IMR-90 (cell line): ENCODE data around the gene GRM8. TPM values are rescaled to one million over a fixed set of nuclear protein-coding genes. Genes with fewer than 3 reads are reported as not detected.

ENCODE experiments used
- ATAC-seq: fragments of 200-7000 bp; cut with Tn5 transposase; 2 replicates; pipeline ENCODE4 v1.9.1; 2020; ENCODE audit warnings: low read depth, mild to moderate bottlenecking, moderate library complexity
- BruUV-seq: library from RNA; stranded (reverse); fragments of 400-500 nt; replicated peaks from 2 replicates; lab custom pipeline; 2021; lab: Mats Ljungman, UMichigan
- CTCF ChIA-PET: fragments of 300-600 bp; formaldehyde crosslinking; extraction: SDS; loops from one replicate; lab custom pipeline; 2021; ENCODE audit warnings: antibody characterized with exemption; lab: Yijun Ruan, JAX
- POLR2A ChIA-PET: fragments of 300-600 bp; sonication (Branson Sonifier 250); formaldehyde crosslinking; loops from one replicate; lab custom pipeline; 2022; ENCODE audit warnings: antibody characterized with exemption; ENCODE audit not compliant: unreplicated experiment; lab: Charles Lee
- DNase-seq: peaks from one replicate; pipeline ENCODE4 v3.0.0; 2013
- H2AFZ ChIP-seq: replicated peaks from 2 replicates; pipeline ENCODE3; 2013; ENCODE audit warnings: low read length, mild to moderate bottlenecking; ENCODE audit not compliant: poor library complexity
- H2AK5ac ChIP-seq: 2 replicates; pipeline ENCODE4 v1.6.1; 2013; ENCODE audit warnings: low read depth, low read length, inconsistent platforms
- H2AK9ac ChIP-seq: replicated peaks from 2 replicates; pipeline ENCODE3; 2013; ENCODE audit warnings: mild to moderate bottlenecking, low read depth, low read length, moderate library complexity; ENCODE audit not compliant: poor library complexity
- H2BK120ac ChIP-seq: 2 replicates; pipeline ENCODE4 v1.6.1; 2013; ENCODE audit warnings: low read depth, low read length, inconsistent platforms
- H2BK15ac ChIP-seq: 3 replicates; pipeline ENCODE4 v1.6.1; 2013; ENCODE audit warnings: low read depth, low read length, inconsistent platforms
- H2BK20ac ChIP-seq: 2 replicates; pipeline ENCODE4 v1.6.1; 2013; ENCODE audit warnings: low read depth, mild to moderate bottlenecking, inconsistent platforms, low read length, moderate library complexity
- H2BK5ac ChIP-seq: 2 replicates; pipeline ENCODE4 v1.6.1; 2013; ENCODE audit warnings: mild to moderate bottlenecking, low read depth, low read length, inconsistent platforms; ENCODE audit not compliant: poor library complexity, severe bottlenecking
- H3K14ac ChIP-seq: replicated peaks from 2 replicates; pipeline ENCODE4 v1.6.1; 2013; ENCODE audit warnings: low read depth, low read length, inconsistent platforms
- H3K18ac ChIP-seq: 2 replicates; pipeline ENCODE4 v1.6.1; 2013; ENCODE audit warnings: low read depth, low read length, control low read depth
- H3K23ac ChIP-seq: 2 replicates; pipeline ENCODE4 v1.6.1; 2013; ENCODE audit warnings: low read depth, low read length, inconsistent platforms
- H3K27ac ChIP-seq: 2 replicates; pipeline ENCODE4 v1.5.1; 2013; ENCODE audit warnings: mild to moderate bottlenecking, control low read depth, low read length; ENCODE audit not compliant: insufficient read depth
- H3K27me3 ChIP-seq: 2 replicates; pipeline ENCODE4 v1.6.1; 2013; ENCODE audit warnings: low read length; ENCODE audit not compliant: control insufficient read depth, insufficient read depth
- H3K36me3 ChIP-seq: 2 replicates; pipeline ENCODE4 v1.6.1; 2013; ENCODE audit warnings: low read length, mixed read lengths; ENCODE audit not compliant: control insufficient read depth, insufficient read depth
- H3K4ac ChIP-seq: 2 replicates; pipeline ENCODE4 v1.6.1; 2013; ENCODE audit warnings: low read depth, low read length, inconsistent platforms
- H3K4me1 ChIP-seq: 2 replicates; pipeline ENCODE4 v1.6.1; 2013; ENCODE audit warnings: low read length, mixed read lengths; ENCODE audit not compliant: control insufficient read depth, insufficient read depth
- H3K4me2 ChIP-seq: 2 replicates; pipeline ENCODE4 v1.6.1; 2013; ENCODE audit warnings: low read depth, mild to moderate bottlenecking, control low read depth, low read length, moderate library complexity
- H3K4me3 ChIP-seq: 2 replicates; pipeline ENCODE4 v1.5.1; 2013; ENCODE audit warnings: low read depth, mild to moderate bottlenecking, control low read depth, low read length, moderate library complexity; ENCODE audit not compliant: insufficient read depth
- H3K56ac ChIP-seq: 2 replicates; pipeline ENCODE4 v1.6.1; 2013; ENCODE audit warnings: low read length, inconsistent platforms; ENCODE audit not compliant: insufficient read depth; ENCODE audit errors: extremely low read depth
- H3K79me1 ChIP-seq, 2 experiments: 2 replicates each; pipeline ENCODE4 v1.6.1; 2013; ENCODE audit warnings: low read length in 2 of 2, inconsistent platforms in 1 of 2, low read depth in 1 of 2
- H3K9ac ChIP-seq: 2 replicates; pipeline ENCODE4 v1.6.1; 2013; ENCODE audit warnings: low read depth, low read length, control low read depth
- H3K9me1 ChIP-seq: 2 replicates; pipeline ENCODE4 v1.6.1; 2013; ENCODE audit warnings: low read length, inconsistent platforms; ENCODE audit not compliant: insufficient read depth
- H3K9me3 ChIP-seq: 2 replicates; pipeline ENCODE4 v1.6.1; 2013; ENCODE audit warnings: low read length; ENCODE audit not compliant: control insufficient read depth, insufficient read depth
- H4K20me1 ChIP-seq: 2 replicates; pipeline ENCODE4 v1.6.1; 2013; ENCODE audit warnings: low read length, inconsistent platforms; ENCODE audit not compliant: insufficient read depth
- H4K5ac ChIP-seq: 2 replicates; pipeline ENCODE4 v1.6.1; 2013; ENCODE audit warnings: mild to moderate bottlenecking, low read depth, low read length, control low read depth
- H4K8ac ChIP-seq, 2 experiments: 2 replicates each; pipeline ENCODE4 v1.6.1; 2013; ENCODE audit warnings: low read depth in 2 of 2, low read length in 2 of 2, control low read depth in 1 of 2, inconsistent platforms in 1 of 2
- H4K91ac ChIP-seq: 2 replicates; pipeline ENCODE4 v1.6.1; 2013; ENCODE audit warnings: low read depth, low read length, inconsistent platforms; ENCODE audit not compliant: insufficient read depth
- FOS ChIP-seq: fragments of 150-350 bp; IDR thresholded peaks from 2 replicates; pipeline ENCODE4 v1.6.1; 2016; ENCODE audit warnings: low read depth, low read length
- MAFK ChIP-seq: IDR thresholded peaks from 2 replicates; pipeline ENCODE4 v1.6.1; 2012; ENCODE audit warnings: low read depth, low read length, improper control_type of control experiment
- RFX5 ChIP-seq: IDR thresholded peaks from 2 replicates; pipeline ENCODE4 v1.8.0; 2012; ENCODE audit warnings: low read depth, mild to moderate bottlenecking, low read length, moderate library complexity
- WGBS, 2 experiments: methylation state at CpG; one replicate each; pipeline versions ENCODE4 v1.1.5 to v1.1.7; 2013; ENCODE audit warnings: missing lambda C conversion rate in 2 of 2; ENCODE audit not compliant: insufficient read length in 1 of 2; ENCODE audit errors: extremely low coverage in 2 of 2; 5-methylcytosine and 5-hydroxymethylcytosine counted together
- dilution Hi-C: fragments of 300-500 bp; cut with HindIII; formaldehyde crosslinking; loops from one replicate; pipeline ENCODE4 v1.14.3; 2018; ENCODE audit warnings: low sequenced_read_pairs; ENCODE audit not compliant: unreplicated experiment
- in situ Hi-C: fragments of 300-500 bp; cut with MboI; formaldehyde crosslinking; loops from 3 replicates; pipeline ENCODE4 v1.14.3; 2019; ENCODE audit warnings: low sequenced_read_pairs, inconsistent platforms, mixed read lengths
- intact Hi-C: fragments of 100-400 bp; cut with micrococcal nuclease; formaldehyde crosslinking; loops from 2 replicates; pipeline ENCODE4 v1.10.0; 2022
- polyA plus RNA-seq, 3 experiments: library from polyadenylated mRNA; depleted of rRNA; stranded (reverse); fragments of >200 nt; gene quantifications; 2 replicates each; pipeline ENCODE4 v1.2.3, GENCODE V29; 2012; ENCODE audit warnings: low replicate concordance in 1 of 3
- total RNA-seq: library from RNA; depleted of rRNA; stranded (reverse); fragments of >200 nt; gene quantifications from 2 replicates; pipeline ENCODE4 v1.2.3, GENCODE V29; 2012
- TF ChIP-seq, protein P1 (sequence below): fragments of 150-350 bp; IDR thresholded peaks from 2 replicates; pipeline ENCODE4 v1.6.1; 2017; ENCODE audit warnings: mild to moderate bottlenecking, antibody characterized with exemption, low read length, low read depth
- TF ChIP-seq, protein P2 (sequence below): conservative IDR thresholded peaks from 2 replicates; pipeline ENCODE4 v1.5.1; 2012; ENCODE audit warnings: mild to moderate bottlenecking, low read depth, low read length, improper control_type of control experiment

The GRM8 gene
- total and polyA plus RNA-seq, 2 of the 4 experiments (the other 2 are of a cell fraction), result not detected

DNA sequence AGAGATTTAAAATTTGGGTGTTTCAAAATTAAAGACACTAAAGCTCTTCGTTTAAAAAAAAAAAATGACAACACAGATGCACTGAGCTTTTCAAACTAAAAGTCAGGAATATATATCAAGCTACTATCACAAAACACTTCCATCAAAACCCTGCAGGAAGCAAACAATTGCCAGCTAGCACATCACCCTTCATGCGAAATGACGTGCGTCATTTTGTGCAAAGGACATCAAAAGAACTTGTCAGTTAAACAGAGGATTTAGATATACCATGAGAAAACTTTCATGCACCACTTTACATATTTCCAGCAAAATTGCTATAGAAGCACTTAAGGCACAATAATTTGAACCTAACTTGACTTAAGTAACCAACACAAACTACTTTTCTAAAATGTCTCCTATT is 264.7 kb downstream of the GRM8 start:
- ATAC-seq (no peak), DNase-seq (no peak)
- no peak overlapping the region for H3K23ac ChIP-seq
- no peak overlapping the region for H3K9ac ChIP-seq
- H2BK120ac ChIP-seq, result no peak overlapping the region
- H3K14ac ChIP-seq, result no peak overlapping the region
- no peak overlapping the region for H2BK15ac ChIP-seq
- CTCF ChIA-PET, result no interaction called here
- no peak overlapping the region for H2AFZ ChIP-seq
- H3K27ac ChIP-seq, result no peak overlapping the region
- H3K9me1 ChIP-seq, result no peaks in the 10 kb centered on the region
- 40% methylated on average over 1 of the region's 4 CpGs; no CpG with 5 or more reads in 1 of the 2 experiments for WGBS, 2 experiments
- dilution Hi-C loops (no loop called here), in situ Hi-C loops (no loop called here), intact Hi-C loops (no loop called here)
- H3K4me3 ChIP-seq, result no peak overlapping the region
- H4K91ac ChIP-seq, result no peak overlapping the region
- H3K4ac ChIP-seq, result no peak overlapping the region
- no TSS peak for BruUV-seq
- H2BK20ac ChIP-seq, result no peak overlapping the region
- no peak overlapping the region for H3K56ac ChIP-seq
- TF ChIP-seq, protein P1, sequence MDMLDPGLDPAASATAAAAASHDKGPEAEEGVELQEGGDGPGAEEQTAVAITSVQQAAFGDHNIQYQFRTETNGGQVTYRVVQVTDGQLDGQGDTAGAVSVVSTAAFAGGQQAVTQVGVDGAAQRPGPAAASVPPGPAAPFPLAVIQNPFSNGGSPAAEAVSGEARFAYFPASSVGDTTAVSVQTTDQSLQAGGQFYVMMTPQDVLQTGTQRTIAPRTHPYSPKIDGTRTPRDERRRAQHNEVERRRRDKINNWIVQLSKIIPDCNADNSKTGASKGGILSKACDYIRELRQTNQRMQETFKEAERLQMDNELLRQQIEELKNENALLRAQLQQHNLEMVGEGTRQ, result no peak
- no peak for TF ChIP-seq RFX5
- TF ChIP-seq FOS, result no peak
- TF ChIP-seq MAFK, result no peak
- TF ChIP-seq, protein P2, sequence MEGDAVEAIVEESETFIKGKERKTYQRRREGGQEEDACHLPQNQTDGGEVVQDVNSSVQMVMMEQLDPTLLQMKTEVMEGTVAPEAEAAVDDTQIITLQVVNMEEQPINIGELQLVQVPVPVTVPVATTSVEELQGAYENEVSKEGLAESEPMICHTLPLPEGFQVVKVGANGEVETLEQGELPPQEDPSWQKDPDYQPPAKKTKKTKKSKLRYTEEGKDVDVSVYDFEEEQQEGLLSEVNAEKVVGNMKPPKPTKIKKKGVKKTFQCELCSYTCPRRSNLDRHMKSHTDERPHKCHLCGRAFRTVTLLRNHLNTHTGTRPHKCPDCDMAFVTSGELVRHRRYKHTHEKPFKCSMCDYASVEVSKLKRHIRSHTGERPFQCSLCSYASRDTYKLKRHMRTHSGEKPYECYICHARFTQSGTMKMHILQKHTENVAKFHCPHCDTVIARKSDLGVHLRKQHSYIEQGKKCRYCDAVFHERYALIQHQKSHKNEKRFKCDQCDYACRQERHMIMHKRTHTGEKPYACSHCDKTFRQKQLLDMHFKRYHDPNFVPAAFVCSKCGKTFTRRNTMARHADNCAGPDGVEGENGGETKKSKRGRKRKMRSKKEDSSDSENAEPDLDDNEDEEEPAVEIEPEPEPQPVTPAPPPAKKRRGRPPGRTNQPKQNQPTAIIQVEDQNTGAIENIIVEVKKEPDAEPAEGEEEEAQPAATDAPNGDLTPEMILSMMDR, result no peak
- no peak overlapping the region for H4K5ac ChIP-seq
- H2BK5ac ChIP-seq, result no peak overlapping the region
- no peak overlapping the region for H4K8ac ChIP-seq
- H3K4me1 ChIP-seq, result no peaks in the 10 kb centered on the region
- no peaks in the 10 kb centered on the region for H3K27me3 ChIP-seq
- H3K4me2 ChIP-seq, result no peak overlapping the region
- H3K36me3 ChIP-seq, result no peaks in the 10 kb centered on the region
- H2AK9ac ChIP-seq, result no peak overlapping the region
- POLR2A ChIA-PET, result no interaction called here
- no peaks in the 10 kb centered on the region for H4K20me1 ChIP-seq
- H3K79me1 ChIP-seq, result no peaks in the 10 kb centered on the region
- H3K18ac ChIP-seq, result no peak overlapping the region
- H3K9me3 ChIP-seq, result peaks cover 3% of the 10 kb centered on the region; the same call in 1 of the 2 replicates
- no peak overlapping the region for H2AK5ac ChIP-seq
